Choroid plexus epithelial cell (primary cell): ENCODE results near the gene DACT1.

Experiments
- DNase-seq: peaks from one replicate; pipeline ENCODE4 v3.0.0-alpha.2; 2010; ENCODE audit warnings: low read depth
- H3K4me3 ChIP-seq: 2 replicates; pipeline ENCODE4 v1.5.1; 2011; ENCODE audit warnings: low read depth, mild to moderate bottlenecking, control low read depth, low read length, moderate library complexity
- TF ChIP-seq, protein P1 (sequence below): conservative IDR thresholded peaks from 2 replicates; pipeline ENCODE4 v1.5.1; 2011; ENCODE audit warnings: low read depth, mild to moderate bottlenecking, control low read depth, inconsistent platforms, low read length, moderate library complexity

Gene DACT1

DNA sequence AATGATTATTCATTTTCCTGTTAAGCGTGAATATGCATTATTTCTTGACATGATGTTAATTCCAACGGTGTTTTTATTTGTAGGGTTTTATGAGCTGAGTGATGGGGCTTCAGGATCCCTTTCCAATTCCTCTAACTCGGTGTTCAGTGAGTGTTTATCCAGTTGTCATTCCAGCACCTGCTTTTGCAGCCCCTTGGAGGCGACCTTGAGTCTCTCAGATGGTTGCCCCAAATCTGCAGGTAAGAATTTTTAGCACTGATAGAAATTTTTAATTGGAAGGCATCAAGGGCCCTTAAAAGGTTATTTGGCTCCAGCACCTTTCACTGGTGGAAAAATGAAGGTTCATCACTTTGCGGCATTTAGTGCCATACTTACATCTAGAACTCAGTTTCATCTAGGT is 3.7 kb downstream of the DACT1 start:
- no peak for DNase-seq
- TF ChIP-seq, protein P1, sequence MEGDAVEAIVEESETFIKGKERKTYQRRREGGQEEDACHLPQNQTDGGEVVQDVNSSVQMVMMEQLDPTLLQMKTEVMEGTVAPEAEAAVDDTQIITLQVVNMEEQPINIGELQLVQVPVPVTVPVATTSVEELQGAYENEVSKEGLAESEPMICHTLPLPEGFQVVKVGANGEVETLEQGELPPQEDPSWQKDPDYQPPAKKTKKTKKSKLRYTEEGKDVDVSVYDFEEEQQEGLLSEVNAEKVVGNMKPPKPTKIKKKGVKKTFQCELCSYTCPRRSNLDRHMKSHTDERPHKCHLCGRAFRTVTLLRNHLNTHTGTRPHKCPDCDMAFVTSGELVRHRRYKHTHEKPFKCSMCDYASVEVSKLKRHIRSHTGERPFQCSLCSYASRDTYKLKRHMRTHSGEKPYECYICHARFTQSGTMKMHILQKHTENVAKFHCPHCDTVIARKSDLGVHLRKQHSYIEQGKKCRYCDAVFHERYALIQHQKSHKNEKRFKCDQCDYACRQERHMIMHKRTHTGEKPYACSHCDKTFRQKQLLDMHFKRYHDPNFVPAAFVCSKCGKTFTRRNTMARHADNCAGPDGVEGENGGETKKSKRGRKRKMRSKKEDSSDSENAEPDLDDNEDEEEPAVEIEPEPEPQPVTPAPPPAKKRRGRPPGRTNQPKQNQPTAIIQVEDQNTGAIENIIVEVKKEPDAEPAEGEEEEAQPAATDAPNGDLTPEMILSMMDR = peak; percentile 50
- H3K4me3 ChIP-seq = no peak overlapping the region

DNA sequence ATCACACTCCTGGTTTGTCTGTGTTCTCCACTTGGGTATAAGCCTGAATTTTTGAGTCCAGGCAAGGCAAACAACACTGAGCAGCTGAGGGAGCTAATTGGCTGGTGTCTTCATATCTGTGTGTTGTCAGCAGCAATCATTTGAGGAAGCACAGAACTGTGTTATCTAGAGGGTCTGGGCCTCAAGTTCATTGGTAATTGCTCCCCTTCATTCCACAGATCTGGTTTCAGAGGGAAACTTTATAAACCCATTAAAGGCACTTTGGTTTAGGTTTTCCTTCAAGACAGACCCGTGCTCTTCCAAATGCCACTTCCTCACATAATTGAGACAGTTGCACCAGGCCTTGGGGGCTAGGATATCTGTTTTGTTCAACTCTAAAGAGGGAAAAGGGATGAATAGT is 5.6 kb downstream of the DACT1 start:
- TF ChIP-seq, protein P1 = no peak
- no peak for DNase-seq
- no peak overlapping the region for H3K4me3 ChIP-seq

DNA sequence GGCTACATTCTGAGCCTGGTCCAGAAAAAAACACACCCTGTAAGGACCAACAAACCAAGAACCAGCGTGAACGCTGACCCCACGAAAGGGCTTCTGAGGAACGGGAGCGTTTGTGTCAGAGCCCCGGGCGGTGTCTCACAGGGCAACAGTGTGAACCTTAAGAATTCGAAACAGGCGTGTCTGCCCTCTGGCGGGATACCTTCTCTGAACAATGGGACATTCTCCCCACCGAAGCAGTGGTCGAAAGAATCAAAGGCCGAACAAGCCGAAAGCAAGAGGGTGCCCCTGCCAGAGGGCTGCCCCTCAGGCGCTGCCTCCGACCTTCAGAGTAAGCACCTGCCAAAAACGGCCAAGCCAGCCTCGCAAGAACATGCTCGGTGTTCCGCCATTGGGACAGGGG is 7.9 kb downstream of the DACT1 start:
- H3K4me3 ChIP-seq = no peak overlapping the region
- TF ChIP-seq, protein P1 = no peak
- DNase-seq = no peak

GRCh38 chr14:58646479-58646878 is 8.7 kb downstream of the DACT1 start:
- no peak overlapping the region for H3K4me3 ChIP-seq
- TF ChIP-seq, protein P1 = no peak
- DNase-seq = no peak

- H3K4me3 ChIP-seq = no peak overlapping the region
- TF ChIP-seq, protein P1 = no peak
- no peak for DNase-seq
Measured at GRCh38 chr14:58647777-58648176, 10.0 kb downstream of the DACT1 start.

DNA sequence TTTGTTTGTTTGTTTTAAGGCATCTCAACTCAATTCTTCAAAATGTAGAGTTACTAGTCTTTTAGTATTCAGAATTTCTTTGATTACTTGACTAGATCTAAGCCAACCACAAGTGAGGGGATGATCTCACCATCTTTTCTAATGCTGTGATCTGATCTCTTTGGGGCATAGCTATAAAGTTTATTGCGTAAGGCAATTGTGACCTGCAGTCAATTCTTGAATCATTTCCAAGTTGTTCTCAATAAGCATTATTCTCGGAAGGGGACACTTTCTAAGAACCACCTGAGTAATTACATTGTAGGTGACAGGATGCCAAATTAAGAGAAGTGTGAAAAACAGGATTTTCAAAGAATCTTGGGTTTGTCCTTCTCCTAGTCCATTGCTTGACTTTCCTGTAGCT is 13.1 kb downstream of the DACT1 start:
- TF ChIP-seq, protein P1 = no peak
- no peak for DNase-seq
- no peak overlapping the region for H3K4me3 ChIP-seq

DNA sequence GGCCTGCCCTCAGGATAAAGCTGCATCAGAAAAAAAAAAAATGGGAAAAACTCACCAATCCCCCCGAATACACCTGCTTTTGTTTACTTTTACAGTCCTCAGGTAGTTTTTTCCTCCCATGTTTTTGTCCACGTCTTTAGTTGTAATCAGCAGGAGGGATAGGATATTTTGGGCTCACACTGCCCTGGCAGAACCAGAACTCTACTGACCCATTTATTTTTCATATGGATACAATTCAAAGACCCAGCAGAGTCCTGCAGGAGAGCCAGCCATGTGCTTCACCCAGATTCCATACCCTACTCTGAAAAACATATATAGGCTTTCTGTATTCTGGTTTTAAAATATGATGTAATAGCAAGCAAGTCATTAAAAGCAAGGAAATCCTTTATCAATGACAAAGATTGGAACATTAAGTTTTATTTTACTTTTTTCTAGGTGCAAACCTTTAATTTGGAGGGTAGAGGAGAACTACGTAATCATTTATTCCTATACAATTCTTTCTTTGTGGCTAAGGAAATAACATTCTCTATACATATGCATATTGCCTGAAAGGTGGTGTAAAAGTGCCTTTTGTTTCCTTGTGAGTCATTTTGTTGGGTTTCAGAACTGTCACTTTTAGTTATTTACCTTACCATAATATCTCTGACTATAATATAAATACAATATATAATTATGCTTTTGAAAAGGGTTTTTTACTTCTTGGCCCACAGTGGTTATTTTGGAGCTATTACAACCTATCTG is 19.1 kb downstream of the DACT1 start:
- TF ChIP-seq, protein P1 = no peak
- H3K4me3 ChIP-seq = no peak overlapping the region
- no peak for DNase-seq
